ENCODE data around the gene AP1AR.
"Not testable (repeated sequence)": the region's sequence is repeated elsewhere in the genome, so short reads cannot be mapped to it uniquely, and the experiment has no call there.

DNA sequence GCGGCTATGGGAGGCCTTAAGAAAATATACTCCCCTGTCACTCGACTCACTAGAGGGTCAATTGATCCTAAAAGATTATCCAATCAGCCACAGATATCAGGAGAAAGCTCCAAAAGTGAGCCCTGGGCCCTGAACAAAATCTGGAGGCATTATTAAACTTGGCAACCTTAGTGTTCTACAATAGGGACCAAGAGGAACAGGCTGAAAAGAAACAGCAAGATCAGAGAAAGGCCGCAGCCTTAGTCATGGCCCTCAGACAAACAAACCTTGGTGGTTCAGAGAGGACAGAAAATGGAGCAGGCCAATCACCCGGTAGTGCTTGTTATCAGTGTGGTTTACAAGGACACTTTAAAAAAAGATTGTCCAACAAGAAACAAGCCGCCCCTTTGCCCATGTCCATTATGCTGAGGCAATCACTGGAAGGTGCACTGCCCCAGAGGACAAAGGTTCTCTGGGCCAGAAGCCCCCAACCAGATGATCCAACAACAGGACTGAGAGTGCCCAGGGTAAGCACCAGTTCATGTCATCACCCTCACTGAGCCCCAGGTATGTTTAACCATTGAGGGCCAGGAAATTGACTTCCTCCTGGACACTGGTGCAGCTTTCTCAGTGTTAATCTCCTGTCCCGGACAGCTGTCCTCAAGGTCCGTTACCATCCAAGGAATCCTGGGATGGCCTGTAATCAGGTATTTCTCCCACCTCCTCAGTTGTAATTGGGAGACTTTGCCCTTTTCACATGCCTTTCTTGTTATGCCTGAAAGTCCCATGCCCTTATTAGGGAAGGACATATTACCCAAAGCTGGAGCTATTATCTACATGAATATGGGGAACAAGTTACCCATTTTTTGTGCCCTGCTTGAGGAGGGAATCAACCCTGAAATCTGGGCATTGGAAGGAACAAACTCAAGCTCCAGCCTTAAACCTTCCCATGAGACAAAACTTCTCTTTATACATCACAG, 23.2 kb upstream of the AP1AR start:
- not testable (repeated sequence) for TF ChIP-seq CTCF (IDR thresholded peaks at IDR 0.05); MYBL2 (CRISPR knock-in tag; IDR thresholded peaks at IDR 0.05); GRHL2 (CRISPR knock-in tag; IDR thresholded peaks at IDR 0.05; ENCODE audit: insufficient replicate concordance, severe bottlenecking); FOXP1 (CRISPR knock-in tag; IDR thresholded peaks at IDR 0.05; ENCODE audit: borderline replicate concordance); IRF2 (CRISPR knock-in tag; IDR thresholded peaks at IDR 0.05; ENCODE audit: borderline replicate concordance, low read depth); GTF2I (CRISPR knock-in tag; conservative IDR thresholded peaks at IDR 0.05); NR2C2 (CRISPR knock-in tag; IDR thresholded peaks at IDR 0.05); ZNF396 (CRISPR knock-in tag; IDR thresholded peaks at IDR 0.05; ENCODE audit: borderline replicate concordance); ATF1 (CRISPR knock-in tag; IDR thresholded peaks at IDR 0.05); PRRX2 (CRISPR knock-in tag; IDR thresholded peaks at IDR 0.05)
- TF ChIP-seq, protein P1, sequence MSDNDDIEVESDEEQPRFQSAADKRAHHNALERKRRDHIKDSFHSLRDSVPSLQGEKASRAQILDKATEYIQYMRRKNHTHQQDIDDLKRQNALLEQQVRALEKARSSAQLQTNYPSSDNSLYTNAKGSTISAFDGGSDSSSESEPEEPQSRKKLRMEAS (CRISPR knock-in tag; IDR thresholded peaks at IDR 0.05) = not testable (repeated sequence)
- TF ChIP-seq, protein P2, sequence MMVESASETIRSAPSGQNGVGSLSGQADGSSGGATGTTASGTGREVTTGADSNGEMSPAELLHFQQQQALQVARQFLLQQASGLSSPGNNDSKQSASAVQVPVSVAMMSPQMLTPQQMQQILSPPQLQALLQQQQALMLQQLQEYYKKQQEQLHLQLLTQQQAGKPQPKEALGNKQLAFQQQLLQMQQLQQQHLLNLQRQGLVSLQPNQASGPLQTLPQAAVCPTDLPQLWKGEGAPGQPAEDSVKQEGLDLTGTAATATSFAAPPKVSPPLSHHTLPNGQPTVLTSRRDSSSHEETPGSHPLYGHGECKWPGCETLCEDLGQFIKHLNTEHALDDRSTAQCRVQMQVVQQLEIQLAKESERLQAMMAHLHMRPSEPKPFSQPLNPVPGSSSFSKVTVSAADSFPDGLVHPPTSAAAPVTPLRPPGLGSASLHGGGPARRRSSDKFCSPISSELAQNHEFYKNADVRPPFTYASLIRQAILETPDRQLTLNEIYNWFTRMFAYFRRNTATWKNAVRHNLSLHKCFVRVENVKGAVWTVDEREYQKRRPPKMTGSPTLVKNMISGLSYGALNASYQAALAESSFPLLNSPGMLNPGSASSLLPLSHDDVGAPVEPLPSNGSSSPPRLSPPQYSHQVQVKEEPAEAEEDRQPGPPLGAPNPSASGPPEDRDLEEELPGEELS (CRISPR knock-in tag; IDR thresholded peaks at IDR 0.05) = not testable (repeated sequence)

Data from WTC11 (cell line).